HG02885 (cell line): ENCODE results near the gene LPAR2.
"Not testable (repeated sequence)": the region's sequence is repeated elsewhere in the genome, so short reads cannot be mapped to it uniquely, and the experiment has no call there.

ENCODE experiments used
- ATAC-seq: cut with Tn5 transposase; IDR thresholded peaks from one replicate; pipeline ENCODE4 v1.9.1; 2021; ENCODE audit warnings: mild to moderate bottlenecking; ENCODE audit not compliant: unreplicated experiment, poor library complexity

Gene LPAR2

GRCh38 chr19:19627621-19628500 lies at the start of gene LPAR2:
TSS of gene LPAR2 (minus strand) at chr19:19628220. CDS start at chr19:19627275, 945 bp downstream.
- peak; percentile 81 for ATAC-seq

DNA sequence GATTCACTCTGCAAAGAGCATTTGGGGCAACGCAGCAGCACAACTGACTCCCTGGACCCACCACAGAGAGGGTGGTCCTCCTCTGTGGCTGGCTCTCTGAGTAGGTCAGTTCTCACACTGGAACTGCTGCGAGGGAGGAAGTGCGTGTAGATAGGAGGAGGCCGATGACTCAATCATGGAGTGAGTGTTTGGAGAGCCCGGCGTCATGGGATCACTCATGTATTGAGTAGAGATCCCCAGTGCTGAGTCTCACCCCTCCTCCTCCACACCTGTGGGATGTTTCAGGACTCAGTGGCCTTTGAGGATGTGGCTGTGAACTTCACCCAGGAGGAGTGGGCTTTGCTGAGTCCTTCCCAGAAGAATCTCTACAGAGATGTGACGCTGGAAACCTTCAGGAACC lies 49.6 kb upstream of the LPAR2 start:
- ATAC-seq = no peak

DNA sequence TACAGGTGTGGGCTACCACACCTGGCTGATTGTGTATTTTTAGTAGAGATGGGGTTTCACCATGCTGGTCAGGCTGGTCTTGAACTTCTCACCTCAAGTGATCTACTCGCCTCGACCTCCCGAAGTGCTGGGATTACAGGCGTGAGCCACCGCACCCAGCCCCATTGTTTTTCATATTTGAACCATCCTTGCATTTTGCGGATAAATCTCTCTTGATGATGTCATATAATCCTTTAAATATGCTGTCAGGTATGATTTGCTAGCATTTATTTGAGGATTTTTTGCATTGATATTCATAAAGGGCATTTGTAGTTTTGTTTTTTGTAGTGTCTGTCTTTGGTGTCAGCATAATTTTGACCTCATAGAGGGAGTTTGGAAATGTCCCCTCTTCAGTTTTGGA lies 46.3 kb upstream of the LPAR2 start:
- no peak for ATAC-seq

DNA sequence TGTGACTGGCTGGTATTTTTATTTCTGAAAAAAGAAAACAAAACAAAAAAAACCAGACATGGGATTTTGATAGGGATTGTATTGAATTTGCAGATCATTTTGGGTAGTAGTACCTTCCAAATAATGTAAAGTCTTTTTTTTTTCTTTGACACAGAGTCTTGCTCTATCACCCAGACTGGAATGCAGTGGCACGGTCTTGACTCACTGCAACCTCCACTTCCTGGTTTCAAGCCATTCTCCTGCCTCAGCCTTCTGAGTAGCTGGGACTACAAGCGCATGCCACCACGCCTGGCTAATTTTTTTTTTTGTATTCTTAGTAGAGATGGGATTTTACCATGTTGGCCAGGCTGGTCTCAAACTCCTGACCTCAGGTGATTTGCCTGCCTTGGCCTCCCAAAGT lies 44.8 kb upstream of the LPAR2 start:
- ATAC-seq = no peak

GRCh38 chr19:19670070-19670551 lies 42.1 kb upstream of the LPAR2 start:
- ATAC-seq = no peak

DNA sequence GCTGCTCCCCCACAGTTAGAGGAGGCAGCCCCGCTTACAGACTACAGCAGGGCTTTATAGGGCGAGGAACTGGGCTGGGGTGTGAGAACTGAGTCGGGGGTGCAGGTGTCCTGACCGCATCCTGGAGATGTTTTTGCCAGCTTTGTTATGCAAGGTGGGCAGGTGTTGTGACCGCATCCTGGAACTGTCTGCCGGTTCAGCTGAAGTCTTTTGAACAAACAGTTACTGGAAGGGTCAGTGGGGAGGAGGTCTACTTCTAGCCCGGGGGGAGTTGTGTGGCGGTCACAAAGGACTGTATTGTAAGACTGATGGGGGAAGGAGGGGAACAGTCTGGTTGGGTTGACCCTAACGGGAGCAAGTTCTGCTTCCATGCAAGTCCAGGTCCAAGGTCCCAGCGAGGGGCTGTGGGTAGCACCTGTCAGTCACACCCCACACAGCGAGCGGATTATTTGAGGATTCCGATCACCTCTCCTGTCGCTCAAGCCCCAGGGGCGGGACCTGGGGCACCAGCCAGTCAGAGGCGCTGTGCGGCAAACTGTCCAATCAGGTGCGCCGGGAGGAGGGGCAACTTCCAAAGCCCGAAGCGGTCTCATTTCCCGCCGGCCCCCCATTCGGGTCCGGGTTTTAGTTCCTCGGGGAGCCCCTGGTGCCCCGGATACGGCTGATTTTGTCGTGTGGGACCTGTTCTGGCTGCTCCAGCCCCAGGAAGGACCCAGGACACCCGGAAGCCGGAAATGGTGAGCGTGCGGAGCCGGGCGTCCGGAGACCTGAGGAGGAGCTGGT lies 40.4 kb upstream of the LPAR2 start, which contains the start of gene ZNF101:
ZNF101 (plus strand) TSS at position 610 of the 783 bp plus-strand sequence; CDS start at position 735, 125 bp downstream.
- ATAC-seq = peak; percentile 76

DNA sequence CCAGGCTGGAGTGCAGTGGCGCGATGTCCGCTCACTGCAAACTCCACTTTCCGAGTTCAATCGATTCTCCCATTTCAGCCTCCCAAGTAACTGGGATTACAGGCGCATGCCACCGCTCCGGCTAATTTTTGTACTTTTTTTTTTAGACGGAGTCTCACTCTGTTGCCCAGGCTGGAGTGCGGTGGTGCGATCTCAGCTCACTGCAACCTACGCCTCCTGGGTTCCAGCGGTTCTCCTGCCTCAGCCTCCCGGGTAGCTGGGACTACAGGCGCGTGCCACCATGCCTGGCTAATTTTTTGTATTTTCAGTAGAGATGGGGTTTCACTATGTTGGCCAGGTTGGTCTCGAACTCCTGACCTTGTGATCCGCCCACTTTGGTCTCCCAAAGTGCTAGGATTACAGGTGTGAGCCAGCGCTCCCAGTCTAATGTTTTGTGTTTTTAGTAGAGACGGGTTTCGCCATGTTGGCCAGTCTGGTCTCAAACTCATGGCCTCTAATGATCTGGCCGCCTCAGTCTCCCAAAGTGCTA lies 37.5 kb upstream of the LPAR2 start:
- not testable (repeated sequence) for ATAC-seq

- peak; percentile 76 for ATAC-seq
Observed at GRCh38 chr19:19663256-19664120, 35.5 kb upstream of the LPAR2 start, which contains the start of gene ATP13A1. TSS of gene ATP13A1 (minus strand) at chr19:19663676. CDS start at chr19:19663666, 10 bp downstream.

DNA sequence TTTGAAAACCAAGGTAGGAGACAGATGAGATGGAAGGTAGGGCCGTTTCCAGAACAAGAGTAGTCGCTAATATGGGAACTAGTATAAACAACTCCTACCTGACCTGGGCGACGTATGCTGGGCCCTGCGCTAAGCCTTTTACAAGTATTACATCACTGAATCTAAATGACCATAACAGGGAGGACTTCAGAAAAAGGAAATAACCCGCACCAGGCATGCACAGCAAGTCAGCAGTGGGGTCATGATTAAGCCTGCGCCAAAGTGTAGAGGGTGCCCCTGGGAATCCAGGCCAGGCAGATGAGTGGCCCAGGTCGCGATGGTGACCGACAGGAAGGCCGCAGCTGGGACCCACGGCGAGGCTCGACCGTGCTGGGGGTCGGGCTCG lies 34.8 kb upstream of the LPAR2 start:
- no peak for ATAC-seq

DNA sequence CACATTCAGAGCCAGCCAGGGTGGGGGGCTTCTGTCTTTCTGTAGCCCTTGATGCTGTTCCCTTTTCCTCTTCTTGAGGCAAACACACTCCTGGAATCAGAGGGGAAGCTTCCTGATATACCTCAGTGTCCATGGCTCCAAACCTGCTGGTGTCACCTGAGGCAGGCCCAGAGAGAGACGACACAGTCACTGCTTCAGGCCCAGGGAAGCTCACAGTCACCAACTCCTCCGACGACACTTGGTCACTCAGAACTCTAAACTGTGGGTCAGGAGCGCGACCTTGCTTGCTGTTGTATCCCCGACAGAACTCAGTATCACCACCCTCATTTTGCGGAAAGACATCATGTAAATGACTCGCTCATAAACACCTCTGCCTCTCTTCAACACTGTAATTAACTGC lies 34.3 kb upstream of the LPAR2 start:
- ATAC-seq = no peak

DNA sequence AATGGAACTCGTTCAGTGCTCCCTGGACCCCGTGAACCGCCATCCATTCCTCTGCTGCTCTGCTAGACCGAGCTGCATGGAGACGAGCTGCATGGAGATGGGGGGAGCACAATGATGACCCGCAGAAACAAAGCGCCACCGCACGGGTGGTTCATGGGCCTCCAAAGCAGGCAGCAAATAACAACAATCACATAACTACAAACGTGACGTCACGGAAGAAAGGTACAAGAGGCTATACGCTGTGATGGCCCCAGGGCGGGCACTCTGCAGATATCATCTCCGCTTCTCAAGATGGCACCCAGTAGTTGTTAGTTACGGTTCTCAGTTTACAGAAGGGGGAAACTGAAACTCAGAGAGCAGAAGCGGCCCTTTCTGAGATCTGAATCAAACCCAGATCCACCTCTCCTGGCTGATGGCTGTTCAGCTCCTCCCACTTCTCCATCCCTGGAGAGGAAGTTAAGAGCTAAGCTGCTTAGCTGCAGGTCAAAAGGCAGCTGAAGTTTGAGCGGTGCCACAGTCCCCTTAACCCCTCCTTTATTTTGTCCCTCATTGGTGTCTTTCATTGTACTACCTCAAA lies 33.7 kb upstream of the LPAR2 start:
- peak; percentile 43 for ATAC-seq

DNA sequence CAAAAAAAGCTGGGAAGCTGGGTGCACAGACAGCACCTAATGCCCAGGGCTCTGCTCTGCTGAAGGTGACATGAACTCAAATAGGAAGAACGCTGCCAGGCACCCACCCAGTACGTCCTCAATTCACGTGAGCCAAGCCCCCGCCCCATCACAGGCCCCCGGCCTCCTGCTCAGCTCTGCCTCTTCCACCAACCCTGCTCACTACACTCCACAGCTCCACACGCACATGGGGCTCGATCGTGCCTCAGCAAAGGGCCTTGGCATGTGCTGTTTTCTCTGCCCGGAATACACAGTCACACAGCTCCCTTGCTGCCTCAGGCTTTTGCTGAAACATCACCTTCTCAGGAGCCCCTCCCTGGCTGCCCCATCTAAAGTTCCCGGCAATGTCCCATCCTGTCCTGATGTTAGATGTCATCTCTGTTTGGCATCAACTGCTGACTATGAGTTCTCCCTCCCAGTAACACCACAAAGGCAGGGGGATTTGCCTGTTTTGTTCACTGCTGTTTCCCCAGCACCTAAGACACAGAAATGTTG lies 33.2 kb upstream of the LPAR2 start:
- no peak for ATAC-seq

DNA sequence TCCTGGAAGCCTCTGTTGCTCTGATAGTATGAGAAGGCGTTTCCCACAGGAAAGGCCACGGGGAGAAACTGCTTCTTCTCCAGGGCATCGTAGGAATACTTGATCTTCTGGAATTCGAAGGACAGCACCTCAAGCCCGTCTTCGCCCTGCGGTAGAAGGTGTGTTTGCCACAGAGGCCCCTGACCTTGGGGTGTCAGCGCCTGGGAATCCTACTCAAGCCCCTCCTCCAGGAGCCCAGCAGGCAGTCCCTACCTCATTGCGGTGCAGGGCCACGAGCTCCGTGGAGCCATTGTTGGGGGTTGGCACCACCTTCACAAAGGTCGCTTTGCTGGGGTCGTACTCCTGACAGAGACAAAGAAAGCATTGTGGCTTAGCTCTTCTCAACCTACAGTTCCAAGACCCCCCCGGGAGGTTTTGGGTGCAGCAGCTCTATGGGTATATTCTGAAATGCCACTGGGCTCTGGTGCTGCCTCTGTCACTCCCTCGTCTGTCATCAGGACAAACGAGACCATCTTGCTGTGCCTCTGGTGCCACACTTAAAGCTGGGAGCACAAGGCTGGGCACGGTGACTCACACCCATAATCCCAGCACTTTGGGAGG lies 31.7 kb upstream of the LPAR2 start:
- ATAC-seq = no peak

- no peak for ATAC-seq
Observed at GRCh38 chr19:19657397-19657783, 29.4 kb upstream of the LPAR2 start.

- ATAC-seq = no peak
Observed at GRCh38 chr19:19656451-19657396, 28.7 kb upstream of the LPAR2 start.

GRCh38 chr19:19655641-19656343 lies 27.8 kb upstream of the LPAR2 start:
- ATAC-seq = no peak

- ATAC-seq = no peak
Observed at GRCh38 chr19:19655051-19655594, 27.1 kb upstream of the LPAR2 start.
